Hematopoietic multipotent progenitor cell treated with erythropoietin and hydrocortisone succinate and interleukin-3 and kit ligand, for 17 days (in vitro differentiated cells): Measurements from ENCODE around the gene MAG.

Experiments used
- DNase-seq: peaks from one replicate; pipeline ENCODE4 v3.0.0-alpha.2; 2015; ENCODE audit warnings: low spot score

MAG gene

GRCh38 chr19:35318679-35319448 is 26.9 kb downstream of the MAG start:
- no peak for DNase-seq

- DNase-seq = no peak
These were observed 28.2 kb downstream of the MAG start for GRCh38 chr19:35320065-35320713.

GRCh38 chr19:35321291-35321690 is 29.3 kb downstream of the MAG start:
- DNase-seq = no peak

DNA sequence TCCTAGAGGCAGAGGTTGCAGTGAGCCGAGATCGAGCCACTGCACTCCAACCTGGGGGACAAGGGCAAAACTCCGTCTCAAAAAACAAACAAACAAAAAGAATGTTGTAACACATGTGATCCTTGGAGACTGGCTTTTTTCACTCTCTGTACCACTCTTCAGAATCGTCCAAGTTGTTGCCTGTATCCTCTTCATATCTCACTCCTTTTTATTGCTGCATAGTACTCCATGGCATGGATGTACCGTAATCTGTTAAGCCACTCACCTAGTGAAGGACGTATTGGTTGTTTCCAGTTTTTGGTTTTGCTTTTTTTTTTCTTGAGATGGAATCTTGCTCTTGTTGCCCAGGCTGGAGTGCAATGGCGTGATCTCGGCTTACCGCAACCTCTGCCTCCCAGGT is 30.1 kb downstream of the MAG start:
- no peak for DNase-seq

GRCh38 chr19:35327642-35328041 is 35.7 kb downstream of the MAG start:
- no peak for DNase-seq

DNA sequence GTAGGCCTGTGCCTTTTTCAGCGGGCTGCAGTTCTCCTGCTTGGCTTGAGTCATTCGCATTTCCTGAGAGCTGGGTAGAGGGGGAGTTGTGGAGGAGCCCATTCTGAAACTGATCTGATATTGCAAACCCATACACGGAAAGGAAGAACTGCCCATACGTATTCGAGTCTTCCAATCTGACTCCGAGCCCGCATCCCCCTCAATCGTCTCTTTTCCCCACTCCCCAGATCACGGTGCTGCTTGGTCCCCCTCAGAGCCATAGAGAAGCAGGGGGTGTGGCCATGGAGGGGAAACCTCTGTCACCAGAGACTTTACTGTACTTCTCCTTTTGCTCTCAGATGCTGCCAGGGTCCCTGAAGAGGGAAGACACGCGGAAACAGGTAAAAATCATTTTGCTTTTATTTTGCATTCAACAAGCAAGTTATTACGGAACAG is 36.9 kb downstream of the MAG start, which contains the start of gene CD22:
CD22 (plus strand) TSS at position 337 of the 435 bp plus-strand sequence. CDS start 2,854 bp downstream, outside the sequence.
- no peak for DNase-seq

DNA sequence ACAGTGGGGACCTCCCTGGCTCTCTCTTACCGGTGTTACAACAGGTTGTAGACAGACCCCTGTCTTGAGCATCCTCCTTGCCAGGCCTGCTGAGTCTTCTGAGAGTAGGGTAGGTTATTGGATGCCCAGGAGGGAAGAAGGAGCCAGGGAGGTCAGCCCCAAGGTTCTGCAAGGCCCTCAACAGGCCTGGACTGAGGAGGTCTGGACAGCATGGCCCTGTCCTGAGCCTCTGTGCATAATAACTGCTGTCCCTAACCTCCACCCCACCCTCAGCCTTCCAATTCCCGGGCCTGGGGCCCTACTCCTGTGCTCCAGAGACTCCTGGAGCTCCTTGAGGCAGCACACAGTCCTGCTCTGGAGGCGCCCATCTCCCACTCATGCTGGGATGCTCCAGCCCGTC is 37.4 kb downstream of the MAG start:
- no peak for DNase-seq

DNA sequence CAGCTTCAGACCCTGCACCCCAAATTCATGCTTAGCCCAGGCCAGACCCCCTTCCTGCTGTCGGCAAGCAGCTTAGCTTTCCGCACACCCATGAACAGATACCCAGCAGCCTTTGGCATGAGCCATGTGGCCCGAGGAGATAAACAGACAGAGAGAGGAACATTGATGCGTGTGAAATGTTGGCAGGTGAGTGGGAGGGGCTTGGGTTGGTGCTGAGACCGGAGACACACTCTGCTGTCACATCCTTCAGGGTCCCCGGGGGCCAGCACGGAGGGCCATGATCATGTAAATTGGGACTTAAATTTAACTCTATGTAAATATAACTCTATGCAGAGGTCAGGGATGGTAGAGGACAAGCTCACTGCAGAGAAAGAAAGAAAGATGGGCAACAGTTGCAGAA is 38.5 kb downstream of the MAG start:
- DNase-seq = no peak

- DNase-seq = no peak
These were observed 39.7 kb downstream of the MAG start for GRCh38 chr19:35331551-35332214.

GRCh38 chr19:35332817-35333216 is 40.9 kb downstream of the MAG start:
- no peak for DNase-seq

- DNase-seq = no peak
These were observed 42.3 kb downstream of the MAG start for GRCh38 chr19:35334144-35334753.

- DNase-seq = no peak
These were observed 44.4 kb downstream of the MAG start for GRCh38 chr19:35336166-35336955.

DNA sequence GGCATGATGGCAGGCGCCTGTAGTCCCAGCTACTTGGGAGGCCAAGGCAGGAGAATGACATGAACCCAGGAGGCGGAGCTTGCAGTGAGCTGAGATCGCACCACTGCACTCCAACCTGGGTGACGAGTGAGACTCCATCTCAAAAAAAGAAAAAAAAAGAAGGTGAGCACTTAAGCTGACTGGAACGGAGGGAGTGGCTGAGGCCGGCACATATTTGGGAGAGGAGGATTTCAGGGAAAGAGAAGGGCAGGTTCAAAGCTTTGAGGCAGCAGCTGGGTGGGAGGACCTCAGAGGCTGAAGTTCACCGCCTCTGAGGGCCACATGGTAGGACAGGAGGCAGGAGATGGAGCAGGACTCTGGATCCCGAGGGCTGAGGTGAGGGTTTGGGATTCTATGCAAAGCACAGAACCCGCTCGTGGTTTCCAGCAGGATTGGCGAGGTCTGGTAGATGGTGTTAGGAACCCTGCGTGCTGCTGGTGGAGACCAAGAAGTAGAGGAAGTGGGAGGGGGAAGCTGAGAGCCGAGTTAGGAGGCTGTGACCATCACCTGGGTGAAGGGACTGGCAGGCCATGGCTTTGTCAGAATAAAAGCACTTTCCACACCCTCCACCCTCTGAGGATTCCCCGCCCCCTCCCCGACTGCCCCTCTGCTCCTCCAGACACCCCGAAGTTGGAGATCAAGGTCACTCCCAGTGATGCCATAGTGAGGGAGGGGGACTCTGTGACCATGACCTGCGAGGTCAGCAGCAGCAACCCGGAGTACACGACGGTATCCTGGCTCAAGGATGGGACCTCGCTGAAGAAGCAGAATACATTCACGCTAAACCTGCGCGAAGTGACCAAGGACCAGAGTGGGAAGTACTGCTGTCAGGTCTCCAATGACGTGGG is 45.4 kb downstream of the MAG start:
- DNase-seq = no peak

DNA sequence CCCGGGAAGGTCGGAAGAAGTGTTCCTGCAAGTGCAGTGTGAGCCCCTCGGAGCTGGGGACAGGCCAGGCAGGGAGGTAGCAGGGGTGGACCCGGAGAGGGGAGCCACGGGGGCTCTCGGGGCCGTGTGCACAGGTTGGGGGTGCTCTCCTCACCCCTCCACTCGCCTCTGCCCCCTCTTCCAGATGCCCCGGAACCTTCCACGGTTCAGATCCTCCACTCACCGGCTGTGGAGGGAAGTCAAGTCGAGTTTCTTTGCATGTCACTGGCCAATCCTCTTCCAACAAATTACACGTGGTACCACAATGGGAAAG is 46.0 kb downstream of the MAG start:
- DNase-seq = no peak

DNA sequence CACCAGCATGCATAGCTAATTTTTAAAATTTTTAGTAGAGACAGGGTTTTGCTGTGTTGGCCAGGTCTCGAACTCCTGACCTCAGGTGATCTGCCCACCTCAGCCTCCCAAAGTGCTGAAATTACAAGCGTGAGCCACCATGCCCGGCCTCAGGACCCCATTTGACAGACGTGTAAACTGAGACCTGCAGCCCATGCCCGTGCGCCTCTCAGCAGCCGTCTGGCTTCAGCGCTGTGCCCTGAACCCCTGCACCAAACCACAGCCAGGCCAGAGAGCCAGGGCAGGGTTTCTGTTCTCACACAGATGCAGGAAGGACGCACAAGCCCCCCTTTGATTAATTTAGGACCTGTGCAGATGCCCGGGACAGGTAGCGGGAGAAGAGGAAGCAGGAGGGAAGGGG is 48.5 kb downstream of the MAG start:
- no peak for DNase-seq

- DNase-seq = no peak
These were observed 49.0 kb downstream of the MAG start for GRCh38 chr19:35341006-35341405.

GRCh38 chr19:35341565-35342225 is 49.7 kb downstream of the MAG start:
- DNase-seq = no peak

GRCh38 chr19:35342430-35342829 is 50.5 kb downstream of the MAG start:
- no peak for DNase-seq

- no peak for DNase-seq
These were observed 52.6 kb downstream of the MAG start for GRCh38 chr19:35344511-35345031.

DNA sequence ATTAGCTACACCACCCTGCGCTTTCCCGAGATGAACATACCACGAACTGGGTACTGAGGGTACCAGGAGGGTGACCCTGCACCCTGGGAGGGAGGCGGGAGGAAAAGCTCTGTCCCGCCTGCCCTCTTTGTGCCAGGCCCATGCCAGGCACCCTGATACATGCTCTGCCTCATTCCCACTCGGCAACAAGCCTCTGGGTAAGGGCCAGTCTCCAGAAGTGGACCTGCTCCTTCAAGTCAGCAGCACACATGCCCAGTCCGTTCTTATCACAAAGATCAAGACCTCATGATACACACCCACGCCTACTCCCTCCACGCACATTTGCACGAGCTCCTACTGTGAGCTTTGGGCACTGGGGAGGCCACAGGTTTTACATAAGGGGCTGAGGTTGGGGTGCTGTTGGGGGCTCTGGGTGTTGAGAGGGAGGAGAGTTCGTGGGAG is 53.7 kb downstream of the MAG start:
- no peak for DNase-seq
